IPS-15b (cell line): ENCODE data around the gene CCDC69.

Experiments
- H3K27me3 ChIP-seq: one replicate; pipeline ENCODE4 v1.6.1; 2013; ENCODE audit warnings: low read length; ENCODE audit not compliant: control insufficient read depth, insufficient read depth
- H3K36me3 ChIP-seq: one replicate; pipeline ENCODE4 v1.6.1; 2013; ENCODE audit warnings: low read length; ENCODE audit not compliant: control insufficient read depth, insufficient read depth
- H3K4me1 ChIP-seq: one replicate; pipeline ENCODE4 v1.6.1; 2013; ENCODE audit warnings: mild to moderate bottlenecking, low read length; ENCODE audit not compliant: control insufficient read depth, insufficient read depth
- H3K4me3 ChIP-seq: one replicate; pipeline ENCODE4 v1.5.1; 2013; ENCODE audit warnings: low read depth, low read length
- H3K9ac ChIP-seq: one replicate; pipeline ENCODE4 v1.6.1; 2013; ENCODE audit warnings: low read depth, mild to moderate bottlenecking, low read length
- H3K9me3 ChIP-seq: one replicate; pipeline ENCODE4 v1.6.1; 2013; ENCODE audit warnings: mild to moderate bottlenecking, low read length; ENCODE audit not compliant: control insufficient read depth, insufficient read depth

The CCDC69 gene

DNA sequence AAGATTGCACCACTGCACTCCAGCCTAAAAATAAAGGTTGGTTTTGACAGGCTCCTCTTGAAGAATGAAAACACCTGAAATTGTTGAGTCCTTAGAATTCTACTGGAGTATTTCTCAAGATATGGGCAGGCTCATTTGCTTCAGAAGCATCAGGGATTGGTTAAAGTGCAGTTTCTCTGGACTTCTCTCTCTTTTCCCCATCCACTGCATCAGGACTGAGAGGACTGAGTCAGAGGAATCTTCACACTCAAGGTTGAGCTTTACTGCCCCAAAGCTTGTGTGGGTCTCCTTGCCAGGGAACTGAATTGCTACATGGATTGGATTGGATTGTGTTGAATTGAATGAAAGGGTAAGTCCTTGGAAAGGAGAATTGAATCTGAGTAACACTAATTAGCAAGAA, 7.5 kb upstream of the CCDC69 start:
- Histone ChIP-seq H3K9ac (no peak overlapping the region), H3K4me1 (no peaks in the 10 kb centered on the region), H3K9me3 (no peaks in the 10 kb centered on the region), H3K27me3 (no peaks in the 10 kb centered on the region), H3K36me3 (no peaks in the 10 kb centered on the region), H3K4me3 (no peak overlapping the region)

DNA sequence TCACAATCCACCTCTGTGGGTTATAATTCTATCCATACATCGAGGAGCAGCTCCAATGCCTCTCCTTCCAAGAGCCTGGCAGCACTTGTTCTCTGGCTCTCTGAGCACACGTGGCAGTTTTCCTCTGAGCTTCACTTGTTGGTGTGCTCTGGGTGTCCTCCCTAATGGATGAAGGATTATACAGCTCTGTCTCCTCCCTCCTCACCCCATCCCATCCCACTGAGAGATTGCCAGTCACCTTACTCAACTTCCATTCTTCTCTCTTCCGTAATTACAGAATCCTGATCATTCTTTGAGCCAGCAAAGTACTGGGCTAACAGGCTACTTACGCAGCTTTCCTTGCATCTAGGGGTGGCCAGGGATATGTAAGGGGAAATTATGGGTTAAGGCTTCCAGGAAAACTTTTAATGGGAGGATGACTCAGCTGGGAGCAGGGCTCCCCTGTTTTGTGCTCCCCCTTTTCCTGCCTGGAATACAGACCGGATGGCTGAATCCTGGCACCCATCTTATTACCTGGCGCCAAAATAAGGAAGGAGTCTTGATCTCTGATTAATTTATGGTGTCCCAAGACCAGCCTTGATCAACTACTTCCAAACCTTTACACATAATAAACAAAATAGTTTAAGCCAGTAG, 6.3 kb upstream of the CCDC69 start:
- Histone ChIP-seq H3K36me3 (no peaks in the 10 kb centered on the region), H3K27me3 (no peaks in the 10 kb centered on the region), H3K9me3 (no peaks in the 10 kb centered on the region), H3K4me3 (no peak overlapping the region), H3K4me1 (peaks cover 3% of the 10 kb centered on the region), H3K9ac (no peak overlapping the region)

DNA sequence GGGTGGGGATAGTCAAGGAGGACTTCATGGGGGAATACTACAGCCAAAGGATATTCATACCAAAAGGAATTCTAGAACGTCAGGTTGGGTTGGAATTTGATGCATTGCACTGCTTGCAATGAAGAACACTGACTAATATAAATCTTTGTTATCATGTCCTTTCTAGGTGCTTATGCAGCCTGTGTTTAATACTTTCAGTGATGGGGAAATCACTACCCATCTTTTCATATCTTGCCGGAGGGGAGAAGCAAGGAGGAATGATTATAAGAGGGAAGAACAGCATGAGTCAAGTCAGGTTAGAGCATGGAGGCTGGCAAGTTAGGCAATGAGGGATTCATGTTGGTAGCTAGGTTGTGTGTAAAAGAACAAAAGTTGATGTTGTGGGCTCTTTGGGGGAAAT, 5.1 kb upstream of the CCDC69 start:
- Histone ChIP-seq H3K27me3 (no peaks in the 10 kb centered on the region), H3K9me3 (no peaks in the 10 kb centered on the region), H3K4me3 (no peak overlapping the region), H3K36me3 (no peaks in the 10 kb centered on the region), H3K4me1 (peaks cover 4% of the 10 kb centered on the region), H3K9ac (no peak overlapping the region)

DNA sequence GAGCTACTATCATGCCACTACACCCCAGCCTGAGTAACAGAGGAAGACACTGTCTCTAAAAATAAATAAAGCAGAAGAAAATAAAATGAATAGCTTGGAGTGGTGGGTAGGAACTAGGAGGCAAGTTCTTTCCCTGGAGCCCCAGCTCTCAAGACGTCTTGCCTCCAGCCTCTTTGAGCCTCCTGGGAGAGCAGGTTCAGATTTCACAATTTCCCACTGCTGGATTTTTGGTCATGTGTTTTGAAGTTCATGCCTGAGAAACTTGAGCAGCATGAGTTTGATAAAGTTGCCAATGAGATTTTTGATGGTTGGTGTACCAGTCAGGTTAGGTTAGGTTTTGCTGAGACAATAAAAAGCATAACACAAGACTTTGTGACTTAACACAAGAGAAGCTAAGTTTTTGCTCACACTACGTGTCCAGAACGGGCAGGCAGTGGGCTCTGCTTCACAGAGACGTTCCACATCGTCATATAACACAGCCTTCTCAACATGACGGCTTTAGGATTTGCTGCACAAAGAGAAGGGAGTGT, 4.1 kb upstream of the CCDC69 start:
- H3K9ac ChIP-seq = no peak overlapping the region
- H3K9me3 ChIP-seq = no peaks in the 10 kb centered on the region
- no peaks in the 10 kb centered on the region for H3K36me3 ChIP-seq
- H3K4me3 ChIP-seq = no peak overlapping the region
- peaks cover 5% of the 10 kb centered on the region for H3K4me1 ChIP-seq
- peaks cover 2% of the 10 kb centered on the region for H3K27me3 ChIP-seq

DNA sequence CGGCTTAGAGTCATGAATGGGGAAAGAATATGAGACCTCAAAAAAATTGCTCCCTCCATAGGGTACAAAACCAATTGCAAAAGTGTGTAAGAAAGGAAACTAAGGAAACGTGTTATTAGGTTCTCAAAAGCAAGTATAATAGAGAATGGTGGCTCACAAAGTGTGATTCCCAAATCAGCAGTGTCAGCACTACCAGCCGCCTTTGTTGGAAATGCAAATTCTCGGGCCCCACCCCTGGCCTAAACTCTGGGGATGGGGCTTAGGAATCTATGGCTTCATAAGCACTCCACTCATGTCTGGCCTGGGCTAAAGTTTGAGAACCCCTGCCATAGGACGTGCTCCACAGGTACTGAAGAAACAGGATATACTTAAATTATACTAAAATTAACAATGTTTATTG, 1.6 kb upstream of the CCDC69 start:
- no peaks in the 10 kb centered on the region for H3K9me3 ChIP-seq
- no peak overlapping the region for H3K4me3 ChIP-seq
- H3K36me3 ChIP-seq = no peaks in the 10 kb centered on the region
- H3K9ac ChIP-seq = no peak overlapping the region
- H3K27me3 ChIP-seq = peaks cover 7% of the 10 kb centered on the region
- peaks cover 10% of the 10 kb centered on the region for H3K4me1 ChIP-seq

DNA sequence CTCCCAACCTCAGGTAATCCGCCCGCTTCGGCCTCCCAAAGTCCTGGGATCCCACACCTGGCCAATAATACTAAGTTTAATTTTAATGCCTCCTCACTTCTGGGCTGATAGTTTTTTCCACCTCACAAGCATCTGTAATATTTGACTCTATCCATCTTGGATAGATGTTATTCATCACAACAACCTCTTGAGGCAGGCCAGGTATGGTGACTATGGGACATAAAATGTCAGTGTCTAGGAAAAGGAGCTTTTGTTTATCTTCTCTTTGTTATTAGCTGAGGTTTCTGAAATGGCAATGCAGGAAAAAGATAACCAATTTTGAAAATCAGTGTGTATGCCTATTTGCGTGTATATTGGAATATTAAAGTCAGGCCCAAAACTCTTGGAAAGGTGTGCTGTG, 1.2 kb upstream of the CCDC69 start:
- Histone ChIP-seq H3K27me3 (peaks cover 7% of the 10 kb centered on the region), H3K9me3 (no peaks in the 10 kb centered on the region), H3K4me1 (peaks cover 10% of the 10 kb centered on the region), H3K9ac (no peak overlapping the region), H3K36me3 (no peaks in the 10 kb centered on the region), H3K4me3 (no peak overlapping the region)

DNA sequence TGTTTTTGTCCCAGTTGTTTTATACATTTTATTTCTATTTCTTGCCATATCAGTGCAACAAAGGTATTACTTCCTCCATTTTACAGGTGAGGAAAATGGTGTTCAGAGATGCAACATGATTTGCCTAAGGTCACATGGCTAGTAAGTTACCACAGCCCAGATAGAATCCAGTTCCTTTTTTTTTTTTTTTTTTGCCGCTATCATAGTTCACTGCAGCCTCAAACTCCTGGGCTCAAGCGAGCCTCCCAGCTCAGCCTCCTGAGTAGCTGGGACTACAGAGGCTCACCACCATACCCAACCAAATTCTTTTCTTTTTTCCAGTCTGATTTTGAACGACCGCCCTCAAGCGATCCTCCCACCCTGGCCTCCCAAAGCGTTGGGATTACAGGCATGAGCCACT, 480 bp upstream of the CCDC69 start:
- Histone ChIP-seq H3K4me1 (peaks cover 10% of the 10 kb centered on the region), H3K9ac (no peak overlapping the region), H3K27me3 (peaks cover 7% of the 10 kb centered on the region), H3K9me3 (no peaks in the 10 kb centered on the region), H3K36me3 (no peaks in the 10 kb centered on the region), H3K4me3 (peak overlapping the region; percentile 86)

DNA sequence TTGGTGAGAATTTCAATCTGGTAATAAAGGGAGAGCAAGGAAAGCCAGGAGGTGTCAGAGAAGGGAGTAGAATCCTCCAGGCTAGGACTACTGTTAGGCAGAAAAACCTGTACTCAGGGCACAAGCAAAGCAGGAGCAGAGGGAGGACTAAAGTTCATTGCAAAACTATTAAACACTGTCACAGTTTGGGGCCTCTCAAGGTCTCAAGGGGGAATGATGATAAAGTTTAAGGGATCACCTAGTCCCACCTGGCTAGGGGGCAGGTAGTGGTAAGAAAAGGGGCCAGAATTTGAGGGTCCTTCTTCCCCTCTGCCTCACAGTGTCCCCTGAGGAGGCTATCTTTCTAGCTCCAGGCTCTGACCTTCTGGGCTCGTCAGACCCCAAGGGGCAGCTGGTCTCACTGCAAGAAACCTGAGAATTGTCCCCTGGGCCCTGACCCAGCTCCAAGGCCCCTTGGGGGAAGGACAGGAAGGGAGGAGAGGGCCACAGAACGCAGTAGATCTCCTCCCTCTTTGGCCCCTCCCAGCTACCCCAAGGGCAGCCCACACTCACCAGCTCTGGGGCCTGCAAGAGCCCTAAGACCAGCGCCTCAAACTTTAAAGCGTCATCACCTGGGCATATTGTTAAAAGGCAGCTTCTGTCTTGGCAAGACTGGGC, 974 bp downstream of the CCDC69 start:
- Histone ChIP-seq H3K9me3 (no peaks in the 10 kb centered on the region), H3K4me1 (peaks cover 10% of the 10 kb centered on the region), H3K27me3 (peaks cover 7% of the 10 kb centered on the region), H3K9ac (no peak overlapping the region), H3K36me3 (no peaks in the 10 kb centered on the region), H3K4me3 (peak overlapping the region; percentile 86)

DNA sequence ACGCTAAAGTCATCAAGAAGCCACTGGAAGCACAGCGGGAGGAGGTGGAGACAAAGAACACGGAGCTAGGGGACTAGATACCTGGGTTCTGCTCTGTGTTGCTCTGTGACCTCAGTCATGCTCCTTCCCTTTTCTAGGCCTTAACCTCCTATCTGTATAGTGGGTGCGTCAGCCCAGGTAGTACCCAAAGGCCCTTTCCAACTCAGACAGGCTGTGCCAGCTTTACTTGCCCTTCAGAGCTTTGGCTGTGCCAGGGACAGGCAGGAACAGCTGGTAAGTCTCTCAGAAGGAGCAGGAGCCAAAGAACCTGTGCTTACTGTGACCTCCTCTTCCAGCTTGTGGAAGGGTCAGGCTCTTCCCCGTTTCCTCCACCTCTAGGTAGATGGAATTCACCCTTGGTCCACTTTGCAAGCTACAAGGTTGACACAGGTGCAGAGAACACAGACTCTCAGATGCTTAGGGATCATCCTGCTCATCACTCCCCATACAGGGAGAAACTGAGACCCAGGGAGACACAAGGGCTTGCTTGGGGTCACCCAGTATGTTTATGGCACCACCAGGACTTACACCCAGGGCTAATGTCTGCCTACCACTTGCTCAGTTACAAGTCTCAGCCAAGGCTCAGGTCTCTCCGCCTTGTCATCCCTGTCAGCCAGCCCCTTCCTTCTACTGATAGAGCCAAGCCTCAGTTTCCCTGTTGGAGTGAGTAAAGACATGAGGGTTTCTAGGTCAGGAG, 1.7 kb downstream of the CCDC69 start:
- Histone ChIP-seq H3K4me1 (peaks cover 10% of the 10 kb centered on the region), H3K9ac (no peak overlapping the region), H3K9me3 (no peaks in the 10 kb centered on the region), H3K4me3 (peak overlapping the region; percentile 86), H3K27me3 (peaks cover 7% of the 10 kb centered on the region), H3K36me3 (no peaks in the 10 kb centered on the region)

DNA sequence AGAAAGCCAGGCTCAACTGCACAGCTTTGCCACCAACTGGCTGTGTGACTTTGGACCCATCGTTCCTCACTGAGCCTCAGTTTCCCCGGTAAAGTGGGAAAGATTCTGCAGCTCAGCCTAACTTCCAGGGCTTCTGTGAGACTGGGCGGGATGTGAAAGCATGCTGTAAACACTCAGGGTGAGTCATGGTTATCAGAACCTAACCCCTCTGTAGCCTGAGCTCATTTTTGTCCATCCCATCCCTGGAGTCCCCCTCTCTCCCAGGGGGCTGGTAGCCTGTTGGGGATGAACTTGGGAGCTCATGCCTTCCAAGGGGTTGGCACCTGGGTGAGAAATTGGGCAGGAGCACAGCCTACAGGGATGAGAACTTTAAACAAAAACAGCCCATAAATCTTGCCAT, 2.3 kb downstream of the CCDC69 start:
- Histone ChIP-seq H3K36me3 (no peaks in the 10 kb centered on the region), H3K27me3 (peaks cover 7% of the 10 kb centered on the region), H3K9me3 (no peaks in the 10 kb centered on the region), H3K9ac (no peak overlapping the region), H3K4me3 (no peak overlapping the region), H3K4me1 (peaks cover 10% of the 10 kb centered on the region)

DNA sequence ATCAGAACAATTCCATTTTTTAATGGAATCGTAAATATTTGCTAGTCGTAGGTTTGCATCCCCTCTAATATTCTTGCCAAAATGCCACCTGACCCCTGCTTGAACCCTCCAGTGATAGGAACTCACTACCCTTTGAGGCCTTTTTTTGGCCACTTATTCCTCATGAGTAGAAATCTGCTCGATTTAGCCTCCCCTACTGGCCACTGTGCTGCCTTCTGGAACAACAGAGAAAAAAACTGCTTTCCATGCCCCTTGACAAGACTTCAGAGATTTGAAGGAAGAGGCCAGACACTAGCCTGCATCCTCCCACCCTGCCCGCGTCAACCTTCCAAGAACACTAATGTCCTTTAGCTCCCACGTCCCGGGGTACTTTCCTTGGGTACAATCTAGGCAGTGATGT, 4.1 kb downstream of the CCDC69 start:
- no peaks in the 10 kb centered on the region for H3K9me3 ChIP-seq
- H3K4me3 ChIP-seq = no peak overlapping the region
- no peak overlapping the region for H3K9ac ChIP-seq
- peaks cover 6% of the 10 kb centered on the region for H3K4me1 ChIP-seq
- H3K36me3 ChIP-seq = peaks cover 3% of the 10 kb centered on the region
- peaks cover 7% of the 10 kb centered on the region for H3K27me3 ChIP-seq

DNA sequence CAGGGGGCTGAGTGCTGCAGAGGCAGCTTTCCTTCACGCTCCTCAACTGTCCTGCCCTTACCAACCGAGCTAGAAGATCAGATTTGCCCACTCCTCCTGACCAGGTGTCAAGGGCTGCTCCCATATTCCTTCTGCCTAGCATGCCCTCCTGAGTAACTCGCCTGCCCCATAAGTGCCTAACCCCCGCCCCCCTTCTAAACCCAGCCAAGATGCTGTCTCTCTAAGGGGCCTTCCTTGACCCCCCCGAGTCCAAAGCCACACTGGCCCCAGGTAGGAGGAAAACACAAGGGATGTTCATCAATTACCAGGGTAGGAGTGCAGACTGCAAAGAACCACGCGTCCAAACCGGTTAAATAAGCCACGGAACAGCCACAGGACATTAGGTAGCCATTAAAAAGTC, 4.8 kb downstream of the CCDC69 start:
- Histone ChIP-seq H3K9ac (no peak overlapping the region), H3K4me1 (peaks cover 8% of the 10 kb centered on the region), H3K4me3 (no peak overlapping the region)

More for the DNA sequence above, 4.8 kb downstream of the CCDC69 start:
- H3K9me3 ChIP-seq = no peaks in the 10 kb centered on the region
- H3K36me3 ChIP-seq = peaks cover 3% of the 10 kb centered on the region
- H3K27me3 ChIP-seq = peaks cover 7% of the 10 kb centered on the region
